Ishikawa (cell line): ENCODE results near the gene BMX.
A peak's percentile ranks its signal among the peaks of the same experiment; 100 is the strongest.

ENCODE experiments used
- CEBPB ChIP-seq: IDR thresholded peaks from 2 replicates; pipeline ENCODE4 v1.6.1; 2012
- CREB1 ChIP-seq: IDR thresholded peaks from 2 replicates; pipeline ENCODE4 v1.6.1; 2012; ENCODE audit warnings: low read depth
- EGR1 ChIP-seq: IDR thresholded peaks from 2 replicates; pipeline ENCODE4 v1.6.1; 2012
- EP300 ChIP-seq: IDR thresholded peaks from 2 replicates; pipeline ENCODE4 v1.6.1; 2012; ENCODE audit warnings: borderline replicate concordance
- FOXM1 ChIP-seq: IDR thresholded peaks from 2 replicates; pipeline ENCODE4 v1.6.1; 2012; ENCODE audit warnings: low read depth, borderline replicate concordance
- NFIC ChIP-seq: IDR thresholded peaks from 2 replicates; pipeline ENCODE4 v1.6.1; 2012
- RAD21 ChIP-seq: IDR thresholded peaks from 2 replicates; pipeline ENCODE4 v1.6.1; 2012; ENCODE audit warnings: low read depth
- TAF1 ChIP-seq: IDR thresholded peaks from 2 replicates; pipeline ENCODE4 v1.6.1; 2012; ENCODE audit warnings: low read depth, mild to moderate bottlenecking
- TCF12 ChIP-seq: IDR thresholded peaks from 2 replicates; pipeline ENCODE4 v1.6.1; 2012; ENCODE audit warnings: low read depth
- TEAD4 ChIP-seq: IDR thresholded peaks from 2 replicates; pipeline ENCODE4 v1.6.1; 2012
- YY1 ChIP-seq: IDR thresholded peaks from 2 replicates; pipeline ENCODE4 v1.6.1; 2012; ENCODE audit warnings: low read depth
- ZBTB7A ChIP-seq: IDR thresholded peaks from 2 replicates; pipeline ENCODE4 v1.6.1; 2012; ENCODE audit warnings: low read depth
- TF ChIP-seq, protein P1 (sequence below): IDR thresholded peaks from 2 replicates; pipeline ENCODE4 v1.6.1; 2012
- TF ChIP-seq, protein P2 (sequence below): IDR thresholded peaks from 2 replicates; pipeline ENCODE4 v1.6.1; 2012
- TF ChIP-seq, protein P3 (sequence below): IDR thresholded peaks from 2 replicates; pipeline ENCODE4 v1.6.1; 2012; ENCODE audit warnings: low read depth, mild to moderate bottlenecking

BMX gene

DNA sequence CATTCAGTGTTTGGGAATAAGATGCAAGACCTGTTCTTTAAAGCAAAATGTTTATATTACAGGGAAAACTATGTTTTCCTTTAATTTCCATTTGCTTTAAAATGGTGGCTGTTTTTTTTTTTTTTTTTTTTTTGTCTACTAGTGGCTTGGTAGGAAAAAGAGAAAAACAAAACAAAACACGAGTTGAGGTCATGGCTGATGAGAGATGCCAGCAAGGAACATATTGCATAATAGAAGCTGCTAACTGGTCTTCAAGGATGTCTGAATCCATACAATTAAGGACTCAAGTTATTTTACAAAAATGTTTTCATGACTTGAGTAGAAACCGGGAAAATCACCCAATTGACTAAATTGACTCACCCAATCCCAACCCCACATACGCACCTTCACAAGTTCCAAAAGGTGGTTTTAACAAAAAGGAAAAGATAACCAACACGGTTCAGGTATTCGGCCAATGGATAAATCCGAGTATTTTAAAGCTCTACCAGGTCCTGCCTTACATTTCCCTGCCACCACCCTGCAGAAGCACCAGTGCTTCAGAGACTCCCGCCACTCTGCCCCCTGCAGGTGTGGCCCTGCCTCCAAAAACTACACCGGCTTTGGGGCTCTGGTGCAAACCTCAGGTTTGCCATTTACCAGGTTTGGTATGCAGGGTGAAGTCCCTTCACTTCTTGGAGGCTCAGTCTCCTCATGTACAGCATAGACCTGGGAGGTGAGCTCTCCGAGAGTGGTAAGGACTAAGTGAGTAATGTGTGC is 34.5 kb upstream of the BMX start:
- TF ChIP-seq NFIC (no peak), FOXM1 (no peak), EP300 (no peak), ZBTB7A (no peak), TAF1 (no peak), CREB1 (no peak)
- TF ChIP-seq, protein P1, sequence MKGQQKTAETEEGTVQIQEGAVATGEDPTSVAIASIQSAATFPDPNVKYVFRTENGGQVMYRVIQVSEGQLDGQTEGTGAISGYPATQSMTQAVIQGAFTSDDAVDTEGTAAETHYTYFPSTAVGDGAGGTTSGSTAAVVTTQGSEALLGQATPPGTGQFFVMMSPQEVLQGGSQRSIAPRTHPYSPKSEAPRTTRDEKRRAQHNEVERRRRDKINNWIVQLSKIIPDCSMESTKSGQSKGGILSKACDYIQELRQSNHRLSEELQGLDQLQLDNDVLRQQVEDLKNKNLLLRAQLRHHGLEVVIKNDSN: no peak

DNA sequence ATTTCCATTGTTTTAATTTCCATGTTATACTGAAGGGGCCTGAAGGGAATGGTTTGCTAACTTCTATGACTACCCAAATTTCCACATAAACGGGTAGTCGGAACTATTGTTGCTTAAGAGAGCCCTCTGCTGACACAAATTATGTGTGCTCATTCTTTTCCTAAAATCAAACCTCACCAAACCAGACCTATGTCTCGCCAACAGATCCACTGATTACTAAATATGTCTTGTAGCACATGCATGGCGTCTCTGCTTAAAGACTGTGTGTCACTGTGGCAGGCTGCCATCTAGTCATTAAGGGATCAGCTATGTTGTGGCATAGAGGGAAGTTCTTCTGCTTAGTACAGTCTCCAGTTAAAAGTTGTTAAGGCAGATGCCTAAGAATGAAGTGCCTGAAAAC is 32.6 kb upstream of the BMX start:
- TF ChIP-seq CREB1 (no peak), RAD21 (peak; percentile 11; the same call in 1 of the 2 replicates), EGR1 (no peak), ZBTB7A (no peak), FOXM1 (no peak), TEAD4 (no peak)

DNA sequence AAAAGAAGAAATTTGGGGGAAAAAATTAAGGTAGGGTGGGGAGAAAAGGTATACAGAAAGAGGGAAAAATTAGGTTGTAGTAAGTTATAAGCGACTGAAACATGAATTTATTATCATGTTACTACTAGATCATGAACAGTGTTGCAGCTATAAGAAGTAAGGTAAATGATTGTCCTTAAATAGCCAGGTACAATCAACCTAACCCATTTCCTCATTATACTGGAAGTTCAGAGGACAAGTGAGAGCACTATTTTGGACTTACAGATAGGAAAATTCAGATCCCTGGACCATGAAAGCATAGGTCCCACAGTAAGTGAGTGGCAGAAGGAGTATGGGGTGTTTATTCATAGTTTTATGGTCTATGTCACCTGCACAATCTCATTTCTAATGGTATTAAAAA is 31.0 kb upstream of the BMX start:
- TF ChIP-seq YY1: no peak
- no peak for TF ChIP-seq EP300
- TF ChIP-seq, protein P2, sequence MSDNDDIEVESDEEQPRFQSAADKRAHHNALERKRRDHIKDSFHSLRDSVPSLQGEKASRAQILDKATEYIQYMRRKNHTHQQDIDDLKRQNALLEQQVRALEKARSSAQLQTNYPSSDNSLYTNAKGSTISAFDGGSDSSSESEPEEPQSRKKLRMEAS: no peak

DNA sequence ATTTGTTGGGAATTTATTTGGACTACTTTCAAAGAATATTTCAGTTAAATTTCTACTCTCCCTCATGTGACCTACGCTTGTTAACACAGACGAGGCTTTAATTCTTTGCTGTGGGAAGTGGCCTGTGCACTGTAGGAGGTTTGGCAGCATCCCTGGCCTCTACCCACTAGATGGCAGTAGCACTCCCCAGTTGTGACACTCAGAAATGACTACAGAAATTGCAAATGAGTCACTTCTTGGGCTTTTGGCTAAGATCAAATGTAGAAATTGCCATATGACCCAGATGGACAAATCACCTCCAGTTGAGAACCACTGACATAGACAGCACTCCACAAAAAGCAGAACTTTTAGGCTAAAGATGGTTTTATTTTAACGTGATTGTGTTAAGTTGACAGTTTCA is 29.6 kb upstream of the BMX start:
- TF ChIP-seq RAD21 (peak; percentile 66), EGR1 (no peak)

DNA sequence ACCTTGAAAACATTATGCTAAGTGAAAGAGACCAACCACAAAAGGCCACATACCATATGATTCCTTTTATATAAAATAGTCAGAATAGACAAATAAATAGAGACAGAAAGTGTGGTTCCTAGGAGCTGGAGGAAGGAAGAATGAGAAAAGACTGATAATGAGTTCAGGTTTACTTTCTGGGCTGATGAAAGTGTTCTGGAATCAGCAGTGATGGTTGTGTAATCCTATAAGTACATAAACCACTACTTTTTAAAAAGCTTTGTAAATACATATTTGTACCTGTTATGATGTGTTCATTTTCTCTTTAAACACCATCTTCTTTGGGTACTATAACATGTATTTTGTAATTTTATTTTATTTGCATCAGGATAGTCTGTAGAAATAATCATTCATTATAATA is 28.1 kb upstream of the BMX start:
- TF ChIP-seq, protein P1: no peak
- no peak for TF ChIP-seq EGR1
- no peak for TF ChIP-seq RAD21
- TF ChIP-seq NFIC: no peak
- TF ChIP-seq, protein P2: no peak
- TF ChIP-seq YY1: no peak
- no peak for TF ChIP-seq FOXM1
- TF ChIP-seq TEAD4: no peak
- TF ChIP-seq CEBPB: no peak
- no peak for TF ChIP-seq ZBTB7A
- no peak for TF ChIP-seq CREB1
- no peak for TF ChIP-seq EP300

DNA sequence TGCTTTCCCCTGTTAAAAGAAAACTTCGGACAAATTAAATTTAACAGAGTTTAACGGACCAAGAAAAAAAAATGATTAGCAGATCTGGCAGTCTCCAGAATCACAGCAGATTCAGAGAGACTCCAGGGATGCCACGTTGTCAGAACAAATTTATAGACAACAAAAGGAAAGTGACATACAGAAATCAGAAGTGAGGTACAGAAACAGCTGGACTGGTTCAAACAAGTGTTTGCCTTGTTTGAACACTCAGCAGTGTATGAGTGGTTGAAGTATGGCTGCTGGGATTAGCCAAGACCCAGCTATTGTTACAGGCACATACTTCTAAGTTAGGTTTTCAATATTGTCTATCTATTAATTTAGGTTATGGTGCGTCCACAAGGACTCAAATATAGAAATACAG is 26.6 kb upstream of the BMX start:
- TF ChIP-seq, protein P3, sequence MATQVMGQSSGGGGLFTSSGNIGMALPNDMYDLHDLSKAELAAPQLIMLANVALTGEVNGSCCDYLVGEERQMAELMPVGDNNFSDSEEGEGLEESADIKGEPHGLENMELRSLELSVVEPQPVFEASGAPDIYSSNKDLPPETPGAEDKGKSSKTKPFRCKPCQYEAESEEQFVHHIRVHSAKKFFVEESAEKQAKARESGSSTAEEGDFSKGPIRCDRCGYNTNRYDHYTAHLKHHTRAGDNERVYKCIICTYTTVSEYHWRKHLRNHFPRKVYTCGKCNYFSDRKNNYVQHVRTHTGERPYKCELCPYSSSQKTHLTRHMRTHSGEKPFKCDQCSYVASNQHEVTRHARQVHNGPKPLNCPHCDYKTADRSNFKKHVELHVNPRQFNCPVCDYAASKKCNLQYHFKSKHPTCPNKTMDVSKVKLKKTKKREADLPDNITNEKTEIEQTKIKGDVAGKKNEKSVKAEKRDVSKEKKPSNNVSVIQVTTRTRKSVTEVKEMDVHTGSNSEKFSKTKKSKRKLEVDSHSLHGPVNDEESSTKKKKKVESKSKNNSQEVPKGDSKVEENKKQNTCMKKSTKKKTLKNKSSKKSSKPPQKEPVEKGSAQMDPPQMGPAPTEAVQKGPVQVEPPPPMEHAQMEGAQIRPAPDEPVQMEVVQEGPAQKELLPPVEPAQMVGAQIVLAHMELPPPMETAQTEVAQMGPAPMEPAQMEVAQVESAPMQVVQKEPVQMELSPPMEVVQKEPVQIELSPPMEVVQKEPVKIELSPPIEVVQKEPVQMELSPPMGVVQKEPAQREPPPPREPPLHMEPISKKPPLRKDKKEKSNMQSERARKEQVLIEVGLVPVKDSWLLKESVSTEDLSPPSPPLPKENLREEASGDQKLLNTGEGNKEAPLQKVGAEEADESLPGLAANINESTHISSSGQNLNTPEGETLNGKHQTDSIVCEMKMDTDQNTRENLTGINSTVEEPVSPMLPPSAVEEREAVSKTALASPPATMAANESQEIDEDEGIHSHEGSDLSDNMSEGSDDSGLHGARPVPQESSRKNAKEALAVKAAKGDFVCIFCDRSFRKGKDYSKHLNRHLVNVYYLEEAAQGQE: no peak
- no peak for TF ChIP-seq TCF12
- TF ChIP-seq FOXM1: no peak
- no peak for TF ChIP-seq YY1
- TF ChIP-seq ZBTB7A: no peak
- no peak for TF ChIP-seq CEBPB
- no peak for TF ChIP-seq EP300
- no peak for TF ChIP-seq TAF1
- TF ChIP-seq, protein P2: no peak
- TF ChIP-seq, protein P1: no peak
- TF ChIP-seq CREB1: no peak
- no peak for TF ChIP-seq TEAD4
- TF ChIP-seq RAD21: no peak
- TF ChIP-seq EGR1: no peak
- TF ChIP-seq NFIC: no peak

DNA sequence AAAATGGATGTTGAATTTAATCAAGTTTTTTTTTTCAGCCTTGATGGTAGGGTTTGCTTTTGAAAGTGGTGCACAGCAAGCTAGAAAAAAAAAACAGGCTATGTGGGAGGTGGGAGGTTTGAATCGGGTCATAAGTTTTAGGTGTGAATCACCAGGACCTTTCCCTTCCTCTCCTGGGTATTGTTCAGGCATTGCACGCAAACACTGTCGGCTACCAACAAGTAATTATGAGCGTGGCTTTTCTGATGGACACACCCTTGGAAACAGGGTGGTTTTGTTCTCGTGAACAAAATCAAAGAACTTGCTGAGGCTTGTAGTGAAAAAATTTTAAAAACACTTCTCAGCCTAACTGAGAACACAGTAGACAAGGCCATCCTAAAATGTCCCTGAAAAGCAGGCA is 25.6 kb upstream of the BMX start:
- TF ChIP-seq EP300 (no peak), CREB1 (no peak), FOXM1 (no peak)
- TF ChIP-seq, protein P2: no peak

DNA sequence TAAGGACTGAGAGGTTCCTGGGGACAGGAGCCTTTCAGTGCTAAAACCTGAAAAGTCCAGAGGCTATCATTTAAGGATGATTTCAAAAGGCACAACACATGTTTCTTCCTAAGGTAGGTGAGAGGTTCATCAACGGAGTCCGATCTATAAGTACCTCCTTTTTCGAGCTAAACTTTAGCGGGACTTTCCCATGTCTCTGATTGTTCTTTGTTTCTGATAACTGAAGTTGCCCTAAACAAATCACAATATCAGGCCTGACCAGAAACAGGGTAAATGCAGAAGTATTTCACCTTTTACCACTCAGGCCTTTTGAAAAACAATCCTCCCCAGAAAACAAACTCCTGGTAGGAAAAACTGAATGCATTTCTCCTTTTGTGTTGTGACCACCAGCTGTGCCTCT is 25.1 kb upstream of the BMX start:
- TF ChIP-seq NFIC: no peak
- TF ChIP-seq, protein P1: no peak
- no peak for TF ChIP-seq TEAD4
- TF ChIP-seq EP300: no peak
- TF ChIP-seq CREB1: no peak
- no peak for TF ChIP-seq ZBTB7A
- TF ChIP-seq CEBPB: no peak
- no peak for TF ChIP-seq TAF1
- TF ChIP-seq RAD21: no peak
